Measurements from ENCODE around the gene ASAP2. TPM values are rescaled to one million over a fixed set of nuclear protein-coding genes. Genes with fewer than 3 reads are reported as not detected.
A peak's percentile ranks its signal among the peaks of the same experiment; 100 is the strongest.

ASAP2 gene
- total RNA-seq, 1 experiment from 2014 or later, result 12.6 TPM

GRCh38 chr2:9401059-9401547 is 194.5 kb downstream of the ASAP2 start:
- Mint-ChIP-seq H3K27me3 (ENCODE audit: low read depth) (no peaks in the 10 kb centered on the region; the same call in 1 of the 2 replicates), H3K27ac (peak overlapping the region in 2 of 3 experiments; percentile 86 to 94; a peak in 5 of 7 replicates), H3K4me1 (peaks cover 3 to 11% of the 10 kb centered on the region in 2 experiments; a peak in 3 of 4 replicates), H3K4me3 (no peak overlapping the region; a peak in 1 of 5 replicates), H3K9me3 (no peaks in the 10 kb centered on the region), H3K36me3 (ENCODE audit: insufficient read depth in 1 of 3, low read depth in 3 of 3) (peaks cover 3 to 19% (median 4%) of the 10 kb centered on the region in 3 experiments; a peak in 6 of 7 replicates)
- no peak overlapping the region for H3K9ac ChIP-seq (ENCODE audit: extremely low read depth, insufficient read length, low read length)
- no peak overlapping the region for H3T11ph ChIP-seq (ENCODE audit: low read length)
- H2BK20ac ChIP-seq (ENCODE audit: low read depth, low read length, poor library complexity, severe bottlenecking), result no peak overlapping the region
- DNase-seq, result no peak
- H3K14ac ChIP-seq (ENCODE audit: insufficient read depth, low read length), result no peak overlapping the region
- WGBS (ENCODE audit: extremely low coverage, insufficient read length, low lambda C conversion rate), result no CpG with 5 or more reads among the region's 12 CpGs
- TF ChIP-seq CTCF (conservative IDR thresholded peaks at IDR 0.05), result no peak
- no peaks in the 10 kb centered on the region; the same call in 1 of the 2 replicates for H3K4me1 ChIP-seq (ENCODE audit: insufficient read depth, low read length)
- no peak overlapping the region for H4K91ac ChIP-seq (ENCODE audit: insufficient read length, low read depth, low read length)
- H4K8ac ChIP-seq (replicated peaks; ENCODE audit: insufficient read length, low read depth, low read length), result no peak overlapping the region
- H3K4ac ChIP-seq (ENCODE audit: low read depth, low read length), result no peak overlapping the region
- no peak overlapping the region for H2BK120ac ChIP-seq (ENCODE audit: low read depth, low read length, poor library complexity, severe bottlenecking)
- no peak overlapping the region for H3K4me2 ChIP-seq (ENCODE audit: insufficient read depth, insufficient read length, low read length)
- no peak overlapping the region for H2BK5ac ChIP-seq (ENCODE audit: insufficient read length, low read length)
- no peak overlapping the region for H2BK15ac ChIP-seq (ENCODE audit: low read depth, low read length)
- no peak overlapping the region for H3K56ac ChIP-seq (ENCODE audit: insufficient read length, low read depth, low read length)
- no peak overlapping the region for H3K27ac ChIP-seq (ENCODE audit: insufficient read length, low read depth, low read length)
- no peaks in the 10 kb centered on the region for H3K79me2 ChIP-seq (ENCODE audit: insufficient read depth, low read length)
- no peaks in the 10 kb centered on the region for H3K79me1 ChIP-seq (ENCODE audit: insufficient read depth, low read depth, low read length, poor library complexity, severe bottlenecking)
- no peaks in the 10 kb centered on the region for H3K23me2 ChIP-seq (ENCODE audit: insufficient read length, low read depth, low read length, poor library complexity, severe bottlenecking)
- no peaks in the 10 kb centered on the region for H3K27me3 ChIP-seq (ENCODE audit: insufficient read depth, low read length)
- no peak overlapping the region for H4K5ac ChIP-seq (ENCODE audit: insufficient read length, low read depth, low read length)
- H3K9me3 ChIP-seq (ENCODE audit: control insufficient read depth, low read depth, low read length), result no peaks in the 10 kb centered on the region
- no peak overlapping the region for H2AFZ ChIP-seq (ENCODE audit: low read length)
- no peak overlapping the region for H2AK5ac ChIP-seq (ENCODE audit: insufficient read length, low read length)
- H3K23ac ChIP-seq (ENCODE audit: insufficient read length, low read depth, low read length), result no peak overlapping the region
- H2BK12ac ChIP-seq (ENCODE audit: insufficient read length, low read depth, low read length), result no peak overlapping the region
- H4K20me1 ChIP-seq (ENCODE audit: control insufficient read depth, insufficient read depth, insufficient read length), result no peaks in the 10 kb centered on the region
- H3K18ac ChIP-seq (ENCODE audit: insufficient read length, low read depth, low read length), result no peak overlapping the region

Measured in H9 (cell line).